Neutrophil (primary cell): Measurements from ENCODE around the gene ARL6IP6.
"Not testable (repeated sequence)": the region's sequence is repeated elsewhere in the genome, so short reads cannot be mapped to it uniquely, and the experiment has no call there.

Experiments
- H3K27ac ChIP-seq: fragments of 200-600 bp; sonication (generic); 2 replicates; pipeline ENCODE4 v1.5.1; 2016; ENCODE audit warnings: mild to moderate bottlenecking, moderate library complexity
- H3K27me3 ChIP-seq: fragments of 200-600 bp; sonication (generic); 2 replicates; pipeline ENCODE4 v1.6.0; 2016; ENCODE audit warnings: mild to moderate bottlenecking
- H3K36me3 ChIP-seq: fragments of 200-600 bp; sonication (generic); 2 replicates; pipeline ENCODE4 v1.5.1; 2017
- H3K4me1 ChIP-seq, 2 experiments: fragments of 200-600 bp in 1 of 2; sonication (generic) in 1 of 2; 1 replicate in 1 of 2; 2 replicates in 1 of 2; pipeline versions ENCODE4 v1.5.1 to v1.6.1; 2013 to 2016; ENCODE audit warnings: low read depth in 1 of 2, low read length in 1 of 2, mild to moderate bottlenecking in 1 of 2, moderate library complexity in 1 of 2; ENCODE audit not compliant: control insufficient read depth in 1 of 2, insufficient read depth in 1 of 2
- H3K4me3 ChIP-seq, 2 experiments: fragments of 200-600 bp in 1 of 2; sonication (generic) in 1 of 2; 1 replicate in 1 of 2; 2 replicates in 1 of 2; pipeline ENCODE4 v1.5.1; 2013 to 2016; ENCODE audit warnings: low read depth in 1 of 2, low read length in 1 of 2, mild to moderate bottlenecking in 1 of 2, moderate library complexity in 1 of 2
- H3K9me3 ChIP-seq: fragments of 200-600 bp; sonication (generic); 2 replicates; pipeline ENCODE4 v1.5.1; 2016
- CTCF ChIP-seq: fragments of 200-600 bp; sonication (generic); IDR thresholded peaks from 2 replicates; pipeline ENCODE4 v1.5.1; 2016; ENCODE audit warnings: antibody characterized with exemption

ARL6IP6 gene

GRCh38 chr2:152715854-152716428 is 2.5 kb upstream of the ARL6IP6 start:
- Histone ChIP-seq H3K27ac (peak overlapping the region; percentile 98), H3K9me3 (no peaks in the 10 kb centered on the region), H3K27me3 (no peaks in the 10 kb centered on the region), H3K4me1 (peaks cover 42 to 48% of the 10 kb centered on the region in 2 experiments), H3K4me3 (peak overlapping the region; percentile 96 to 98), H3K36me3 (peaks cover 16% of the 10 kb centered on the region)
- TF ChIP-seq CTCF = no peak

GRCh38 chr2:152716805-152717227 is 1.6 kb upstream of the ARL6IP6 start:
- Histone ChIP-seq H3K27ac (peak overlapping the region; percentile 98), H3K27me3 (no peaks in the 10 kb centered on the region), H3K4me1 (peaks cover 51 to 57% of the 10 kb centered on the region in 2 experiments), H3K36me3 (peaks cover 14% of the 10 kb centered on the region), H3K4me3 (peak overlapping the region; percentile 96 to 98), H3K9me3 (no peaks in the 10 kb centered on the region)
- TF ChIP-seq CTCF = no peak

- H3K4me3 ChIP-seq = peak within 1 kb of the TSS; percentile 96 to 98
Measured at GRCh38 chr2:152717228-152718075, 968 bp upstream of the ARL6IP6 start, which contains the start of gene PRPF40A. Gene PRPF40A (minus strand): TSS chr2:152717461. CDS start chr2:152717439, 22 bp downstream.

GRCh38 chr2:152718909-152719645 is 657 bp downstream of the ARL6IP6 start:
- Histone ChIP-seq H3K36me3 (peaks cover 3% of the 10 kb centered on the region), H3K9me3 (no peaks in the 10 kb centered on the region), H3K4me3 (peak overlapping the region; percentile 96 to 98), H3K27me3 (no peaks in the 10 kb centered on the region), H3K4me1 (peaks cover 61 to 63% of the 10 kb centered on the region in 2 experiments), H3K27ac (peak overlapping the region; percentile 98)
- TF ChIP-seq CTCF = no peak

More at GRCh38 chr2:152717228-152718075, 968 bp upstream of the ARL6IP6 start, which contains the start of gene PRPF40A:
- H3K4me1 ChIP-seq = peaks cover 57 to 61% of the 10 kb centered on the region in 2 experiments
- peak; percentile 65 for TF ChIP-seq CTCF
- H3K27ac ChIP-seq = peak within 1 kb of the TSS; percentile 98
- H3K27me3 ChIP-seq = no peaks in the 10 kb centered on the region
- H3K36me3 ChIP-seq = peaks cover 10% of the 10 kb centered on the region
- H3K9me3 ChIP-seq = no peaks in the 10 kb centered on the region

- H3K27ac ChIP-seq = no peak overlapping the region
- H3K4me1 ChIP-seq = peaks cover 52 to 59% of the 10 kb centered on the region in 2 experiments
- no peaks in the 10 kb centered on the region for H3K9me3 ChIP-seq
- H3K36me3 ChIP-seq = no peaks in the 10 kb centered on the region
- H3K4me3 ChIP-seq = no peak overlapping the region
- no peak for TF ChIP-seq CTCF
- H3K27me3 ChIP-seq = no peaks in the 10 kb centered on the region
Measured at GRCh38 chr2:152720794-152721193, 2.4 kb downstream of the ARL6IP6 start.

GRCh38 chr2:152722639-152723038 is 4.2 kb downstream of the ARL6IP6 start:
- H3K27me3 ChIP-seq, H3K36me3 ChIP-seq, H3K4me3 ChIP-seq, H3K27ac ChIP-seq, H3K9me3 ChIP-seq: not testable (repeated sequence)
- peaks cover 43 to 52% of the 10 kb centered on the region in 2 experiments for H3K4me1 ChIP-seq
